HG03066 (cell line): Measurements from ENCODE around the gene PRPF38A.

Experiments used
- ATAC-seq: cut with Tn5 transposase; IDR thresholded peaks from one replicate; pipeline ENCODE4 v1.9.1; 2021; ENCODE audit warnings: low read depth; ENCODE audit not compliant: unreplicated experiment

The PRPF38A gene

GRCh38 chr1:52455686-52456085 is 51.3 kb downstream of the PRPF38A start:
- ATAC-seq: no peak

DNA sequence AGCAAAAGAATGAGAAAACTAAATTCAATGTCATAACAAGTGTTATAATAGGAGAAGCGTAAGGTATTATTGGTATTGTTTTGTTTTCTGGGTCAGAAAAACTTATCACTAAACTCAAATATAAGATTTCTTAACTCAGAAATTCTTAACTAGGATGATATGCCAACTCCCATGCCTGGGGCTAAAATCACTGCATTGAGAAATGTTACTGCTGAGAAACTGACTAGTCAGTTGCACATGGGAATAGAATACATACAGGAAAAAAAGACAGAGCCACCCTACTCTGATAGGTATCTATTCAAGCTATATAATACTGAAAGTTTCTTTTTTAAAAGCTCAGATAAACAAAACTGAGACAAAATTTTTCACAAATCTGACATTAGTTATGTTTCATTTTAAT is 56.3 kb downstream of the PRPF38A start:
- ATAC-seq: no peak

GRCh38 chr1:52461821-52462220 is 57.4 kb downstream of the PRPF38A start:
- ATAC-seq: no peak

- no peak for ATAC-seq
Observed at GRCh38 chr1:52463891-52464290, 59.5 kb downstream of the PRPF38A start.

GRCh38 chr1:52469108-52469507 is 64.7 kb downstream of the PRPF38A start:
- no peak for ATAC-seq
